Measurements from ENCODE around the gene VPS72. TPM values are rescaled to one million over a fixed set of nuclear protein-coding genes. Genes with fewer than 3 reads are reported as not detected.

Gene VPS72
- total RNA-seq, 2 experiments from 2014 or later = 67.4 to 86.9 TPM

GRCh38 chr1:151175041-151175741 lies 14.8 kb downstream of the VPS72 start:
- Mint-ChIP-seq H3K9me3 (no peaks in the 10 kb centered on the region), H3K27me3 (no peaks in the 10 kb centered on the region), H3K4me1 (no peaks in the 10 kb centered on the region), H3K4me3 (no peak overlapping the region), H3K36me3 (peaks cover 21% of the 10 kb centered on the region), H3K27ac (no peak overlapping the region)
- POLR2A ChIA-PET = interaction anchor here (3.5 kb wide), 1 partner anchor 14 kb away, joined by 13 read pairs; the partner anchor contains the start of gene VPS72
- ATAC-seq (ENCODE audit: low read depth) (no peak), DNase-seq (no peak)

DNA sequence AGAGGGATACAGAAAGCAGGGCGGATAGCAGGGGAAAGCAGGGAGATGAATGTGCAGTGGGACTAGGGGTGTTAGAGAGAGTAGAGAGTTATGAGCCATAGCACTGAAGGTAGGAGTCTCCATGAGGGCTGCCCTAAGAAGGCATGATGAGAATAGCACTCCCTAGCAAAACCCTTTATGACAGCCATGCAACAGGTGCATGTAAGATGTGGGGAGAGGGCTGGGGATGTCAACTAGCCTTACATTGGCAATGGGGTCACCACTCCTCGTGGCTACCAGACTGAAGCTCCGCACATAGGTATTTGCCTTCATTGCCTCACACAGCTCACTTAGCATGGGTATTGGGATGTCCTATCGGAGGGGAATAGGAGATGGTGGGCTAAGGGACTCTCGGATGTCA lies 18.8 kb downstream of the VPS72 start:
- DNase-seq (no peak), ATAC-seq (ENCODE audit: low read depth) (no peak)
- Mint-ChIP-seq H3K9me3 (no peaks in the 10 kb centered on the region), H3K36me3 (peaks cover 20% of the 10 kb centered on the region), H3K4me3 (no peak overlapping the region), H3K4me1 (peaks cover 14% of the 10 kb centered on the region), H3K27me3 (no peaks in the 10 kb centered on the region), H3K27ac (no peak overlapping the region)
- POLR2A ChIA-PET = interaction anchor here (2.2 kb wide), 1 partner anchor 14 kb away, joined by 4 read pairs; the partner anchor contains the start of gene TNFAIP8L2

- Mint-ChIP-seq H3K27me3 (no peaks in the 10 kb centered on the region), H3K4me3 (peak overlapping the region; percentile 95), H3K9me3 (no peaks in the 10 kb centered on the region), H3K27ac (peak overlapping the region; percentile 92), H3K4me1 (peaks cover 40% of the 10 kb centered on the region), H3K36me3 (peaks cover 24% of the 10 kb centered on the region)
- POLR2A ChIA-PET = interaction anchor here (0.6 to 3.8 kb wide), 5 partner anchors 10 to 259 kb away, joined by 3 to 22 read pairs (median 5); partner anchors contain the start of genes TNFAIP8L2 and VPS72
- no peak for ATAC-seq (ENCODE audit: low read depth)
- DNase-seq = no peak
These were observed 22.9 kb downstream of the VPS72 start for GRCh38 chr1:151167116-151167515.

GRCh38 chr1:151166505-151166956 lies 23.5 kb downstream of the VPS72 start:
- POLR2A ChIA-PET = interaction anchor here (0.7 to 3.8 kb wide), 7 partner anchors 10 to 115 kb away, joined by 3 to 22 read pairs (median 4); partner anchors contain the start of genes TNFAIP8L2, VPS72 and ZNF687
- peaks cover 29% of the 10 kb centered on the region for H3K36me3 Mint-ChIP-seq

GRCh38 chr1:151165738-151166504 lies 24.1 kb downstream of the VPS72 start, which contains the start of the genes LYSMD1 and SCNM1:
LYSMD1 (minus strand) TSS chr1:151165902; CDS start chr1:151165258, 644 bp downstream.
SCNM1 (plus strand) TSS chr1:151166144; CDS start chr1:151166153, 9 bp downstream.
- Mint-ChIP-seq H3K27ac (peak within 1 kb of the TSS; percentile 92), H3K4me3 (peak within 1 kb of the TSS; percentile 95), H3K27me3 (no peaks in the 10 kb centered on the region), H3K9me3 (no peaks in the 10 kb centered on the region), H3K36me3 (peaks cover 31% of the 10 kb centered on the region), H3K4me1 (peaks cover 46% of the 10 kb centered on the region)
- peak; percentile 96 for ATAC-seq (ENCODE audit: low read depth)
- DNase-seq = peak; percentile 91
- POLR2A ChIA-PET = interaction anchor here (0.7 to 3.8 kb wide), 6 partner anchors 9 to 116 kb away, joined by 3 to 22 read pairs (median 4); partner anchors contain the start of genes TNFAIP8L2, VPS72 and ZNF687

More at GRCh38 chr1:151166505-151166956, 23.5 kb downstream of the VPS72 start:
- Mint-ChIP-seq H3K27me3 (no peaks in the 10 kb centered on the region), H3K9me3 (no peaks in the 10 kb centered on the region), H3K4me3 (peak overlapping the region; percentile 95), H3K27ac (peak overlapping the region; percentile 92), H3K4me1 (peaks cover 44% of the 10 kb centered on the region)
- DNase-seq (no peak), ATAC-seq (ENCODE audit: low read depth) (no peak)

DNA sequence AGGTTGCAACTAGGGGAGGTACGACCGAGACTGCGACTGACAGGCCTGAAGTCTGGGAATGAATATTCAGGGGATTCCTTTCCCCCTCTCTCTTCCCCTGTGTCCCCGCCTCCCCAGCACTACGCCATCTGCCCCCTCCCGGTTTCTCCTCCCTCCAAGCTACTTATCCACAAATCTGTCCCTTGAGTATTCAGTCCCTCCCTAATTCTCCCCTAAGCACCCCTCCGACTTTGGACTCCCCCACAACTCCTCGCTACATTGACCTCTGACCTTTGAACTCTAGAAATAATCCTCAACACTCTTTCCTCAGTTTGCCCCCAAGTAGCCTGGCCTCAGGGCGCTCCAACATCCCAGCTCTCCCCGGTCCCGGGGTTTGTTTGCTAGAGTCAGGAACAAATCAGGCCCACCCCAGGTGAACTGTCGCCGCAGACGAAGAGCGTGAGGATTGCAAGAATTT lies 24.7 kb downstream of the VPS72 start:
- peaks cover 34% of the 10 kb centered on the region for H3K36me3 Mint-ChIP-seq
- peak overlapping the region; percentile 95 for H3K4me3 Mint-ChIP-seq
- H3K9me3 Mint-ChIP-seq = no peaks in the 10 kb centered on the region
- H3K4me1 Mint-ChIP-seq = peaks cover 48% of the 10 kb centered on the region
- H3K27ac Mint-ChIP-seq = peak overlapping the region; percentile 92
- H3K27me3 Mint-ChIP-seq = no peaks in the 10 kb centered on the region
- ATAC-seq (ENCODE audit: low read depth) = no peak
- POLR2A ChIA-PET = interaction anchor here (0.6 to 3.8 kb wide), 4 partner anchors 8 to 65 kb away, joined by 4 to 22 read pairs (median 12); partner anchors contain the start of genes TNFAIP8L2 and VPS72
- DNase-seq = no peak

DNA sequence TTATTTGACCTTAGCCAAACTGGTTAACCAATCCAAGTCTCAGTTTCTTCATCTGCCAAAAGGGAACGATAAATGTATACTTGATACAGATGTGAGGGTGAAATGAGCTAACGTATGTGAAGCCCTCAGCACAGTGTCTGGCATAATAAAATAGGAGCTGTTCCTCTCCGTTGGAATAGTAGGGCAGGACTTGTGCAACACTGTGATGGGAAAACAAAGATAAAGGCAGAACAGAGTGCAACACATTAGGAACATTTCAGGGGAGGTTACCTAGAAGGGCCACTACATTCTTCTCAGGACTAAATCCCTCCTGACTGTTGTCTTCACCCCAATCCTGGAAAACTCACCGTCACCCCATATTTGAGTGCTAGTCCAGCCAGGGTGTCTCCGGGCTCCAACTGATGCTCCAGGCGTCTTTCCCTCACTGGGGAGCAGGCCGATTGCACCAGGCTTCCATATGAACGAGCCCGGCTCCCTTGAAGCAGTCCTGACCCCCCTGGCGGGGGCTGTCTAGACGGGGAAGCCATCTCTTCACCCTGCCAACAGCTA lies 25.2 kb downstream of the VPS72 start:
- Mint-ChIP-seq H3K36me3 (peaks cover 37% of the 10 kb centered on the region), H3K4me3 (peak overlapping the region; percentile 95), H3K27ac (peak overlapping the region; percentile 92), H3K27me3 (no peaks in the 10 kb centered on the region), H3K9me3 (no peaks in the 10 kb centered on the region), H3K4me1 (peaks cover 49% of the 10 kb centered on the region)
- no peak for DNase-seq
- no peak for ATAC-seq (ENCODE audit: low read depth)
- POLR2A ChIA-PET = interaction anchor here (0.6 to 3.8 kb wide), 3 partner anchors 8 to 65 kb away, joined by 8 to 22 read pairs (median 17); partner anchors contain the start of genes TNFAIP8L2 and VPS72

- POLR2A ChIA-PET = interaction anchor here (3.6 kb wide), 1 partner anchor 31 kb away, joined by 28 read pairs; the partner anchor contains the start of gene VPS72
- H3K4me1 Mint-ChIP-seq = peaks cover 60% of the 10 kb centered on the region
- DNase-seq (no peak), ATAC-seq (ENCODE audit: low read depth) (no peak)
- H3K4me3 Mint-ChIP-seq = peak overlapping the region; percentile 59
- H3K27me3 Mint-ChIP-seq = no peaks in the 10 kb centered on the region
- H3K9me3 Mint-ChIP-seq = no peaks in the 10 kb centered on the region
- peaks cover 38% of the 10 kb centered on the region for H3K36me3 Mint-ChIP-seq
- peak overlapping the region; percentile 89 for H3K27ac Mint-ChIP-seq
These were observed 30.6 kb downstream of the VPS72 start for GRCh38 chr1:151159373-151159772.

GRCh38 chr1:151158751-151159251 lies 31.2 kb downstream of the VPS72 start:
- Mint-ChIP-seq H3K27ac (peak overlapping the region; percentile 95), H3K27me3 (no peaks in the 10 kb centered on the region), H3K4me1 (peaks cover 56% of the 10 kb centered on the region), H3K4me3 (peak overlapping the region; percentile 99), H3K9me3 (no peaks in the 10 kb centered on the region), H3K36me3 (peaks cover 34% of the 10 kb centered on the region)
- no peak for ATAC-seq (ENCODE audit: low read depth)
- POLR2A ChIA-PET = interaction anchor here (0.6 to 3.6 kb wide), 2 partner anchors 31 to 97 kb away, joined by 4 to 28 read pairs; partner anchors contain the start of gene VPS72
- no peak for DNase-seq

DNA sequence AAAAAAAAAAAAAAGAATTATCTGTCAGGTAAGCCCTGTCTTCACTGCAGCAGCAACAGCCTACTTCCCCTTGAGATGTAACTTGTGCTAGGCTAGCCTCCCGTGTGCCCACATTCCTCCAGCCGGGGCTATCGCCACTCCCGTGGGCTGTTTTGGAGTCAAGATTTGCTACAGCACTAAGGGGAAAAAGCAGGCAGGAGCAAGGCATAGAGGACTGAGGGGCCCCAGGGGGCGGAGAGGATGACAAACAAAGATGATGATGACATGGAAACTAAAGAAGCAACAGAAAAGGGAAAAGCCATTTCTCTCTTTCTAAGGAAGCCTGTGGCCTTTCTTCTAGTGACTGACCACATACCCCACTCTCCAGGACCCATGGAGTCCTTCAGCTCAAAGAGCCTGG lies 31.7 kb downstream of the VPS72 start:
- Mint-ChIP-seq H3K27me3 (no peaks in the 10 kb centered on the region), H3K27ac (peak overlapping the region; percentile 95), H3K9me3 (no peaks in the 10 kb centered on the region), H3K36me3 (peaks cover 34% of the 10 kb centered on the region), H3K4me1 (peaks cover 54% of the 10 kb centered on the region), H3K4me3 (peak overlapping the region; percentile 99)
- POLR2A ChIA-PET = interaction anchor here (0.6 to 3.6 kb wide), 9 partner anchors 32 to 152 kb away, joined by 3 to 28 read pairs (median 4); partner anchors contain the start of genes CDC42SE1, MINDY1, MLLT11 and VPS72
- DNase-seq = no peak
- ATAC-seq (ENCODE audit: low read depth) = no peak

DNA sequence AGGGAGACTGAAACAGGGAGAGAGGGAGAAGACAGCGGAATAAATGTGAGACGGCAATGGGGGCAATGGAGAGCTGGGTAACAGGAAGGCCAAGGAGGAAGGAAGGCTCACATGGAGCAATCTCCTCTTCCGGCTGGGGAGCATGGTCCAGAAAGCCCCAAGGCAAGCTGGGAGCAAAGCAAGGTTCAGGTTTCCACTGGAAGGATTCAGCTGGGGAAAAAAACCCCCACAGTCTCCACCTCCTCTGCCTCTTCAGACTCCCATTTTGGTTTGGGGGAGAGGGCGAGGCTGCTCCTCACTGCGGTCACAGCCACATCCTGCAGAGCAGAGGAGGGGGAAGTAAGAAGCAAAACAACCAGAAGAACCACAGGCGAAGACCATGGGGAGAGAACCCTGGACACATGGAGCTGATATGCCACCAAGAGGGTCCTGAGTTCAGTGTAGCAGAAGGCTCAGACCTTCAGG lies 32.9 kb downstream of the VPS72 start:
- ATAC-seq (ENCODE audit: low read depth) = peak; percentile 38
- peak overlapping the region; percentile 99 for H3K4me3 Mint-ChIP-seq
- DNase-seq = peak; percentile 71
- H3K4me1 Mint-ChIP-seq = peaks cover 49% of the 10 kb centered on the region
- POLR2A ChIA-PET = interaction anchor here (0.5 to 3.6 kb wide), 22 partner anchors 9 to 505 kb away, joined by 3 to 28 read pairs (median 4); partner anchors contain the start of genes C1orf56, CDC42SE1, GABPB2 and LYSMD1
- peaks cover 31% of the 10 kb centered on the region for H3K36me3 Mint-ChIP-seq
- peak overlapping the region; percentile 95 for H3K27ac Mint-ChIP-seq
- H3K9me3 Mint-ChIP-seq = no peaks in the 10 kb centered on the region
- no peaks in the 10 kb centered on the region for H3K27me3 Mint-ChIP-seq

- H3K9me3 Mint-ChIP-seq = no peaks in the 10 kb centered on the region
- peaks cover 44% of the 10 kb centered on the region for H3K4me1 Mint-ChIP-seq
- peak within 1 kb of the TSS; percentile 95 for H3K27ac Mint-ChIP-seq
- peak; percentile 88 for ATAC-seq (ENCODE audit: low read depth)
- peak within 1 kb of the TSS; percentile 99 for H3K4me3 Mint-ChIP-seq
- peak; percentile 77 for DNase-seq
- no peaks in the 10 kb centered on the region for H3K27me3 Mint-ChIP-seq
- POLR2A ChIA-PET = interaction anchor here (0.5 to 3.6 kb wide), 19 partner anchors 8 to 505 kb away, joined by 3 to 28 read pairs (median 5); partner anchors contain the start of genes C1orf56, CDC42SE1, GABPB2 and LYSMD1
- peaks cover 25% of the 10 kb centered on the region for H3K36me3 Mint-ChIP-seq
These were observed 33.5 kb downstream of the VPS72 start, which contains the start of gene TNFAIP8L2 for GRCh38 chr1:151156515-151156819. TNFAIP8L2 (plus strand) TSS chr1:151156649; CDS start chr1:151158698, 2,049 bp downstream.
